ENCODE results near the gene NTRK3.

Gene NTRK3

DNA sequence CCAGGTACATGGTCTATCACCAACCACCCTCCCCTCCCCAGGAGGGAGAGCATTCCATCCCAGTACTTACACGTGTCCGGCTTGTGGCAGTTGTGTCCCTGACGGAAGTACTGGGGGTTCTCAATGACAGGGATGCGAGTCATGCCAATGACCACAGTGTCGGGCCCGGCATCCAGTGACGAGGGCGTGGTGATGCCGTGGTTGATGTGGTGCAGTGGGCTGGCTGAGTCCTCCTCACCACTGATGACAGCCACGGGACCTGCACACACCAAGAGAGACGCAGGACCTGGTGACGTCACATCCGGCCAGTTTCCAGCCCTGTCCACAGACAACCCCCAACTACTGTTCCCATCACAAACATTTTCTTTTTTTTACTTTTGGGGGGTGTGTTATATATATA is 223.8 kb downstream of the NTRK3 start:
- TF ChIP-seq, protein P1, sequence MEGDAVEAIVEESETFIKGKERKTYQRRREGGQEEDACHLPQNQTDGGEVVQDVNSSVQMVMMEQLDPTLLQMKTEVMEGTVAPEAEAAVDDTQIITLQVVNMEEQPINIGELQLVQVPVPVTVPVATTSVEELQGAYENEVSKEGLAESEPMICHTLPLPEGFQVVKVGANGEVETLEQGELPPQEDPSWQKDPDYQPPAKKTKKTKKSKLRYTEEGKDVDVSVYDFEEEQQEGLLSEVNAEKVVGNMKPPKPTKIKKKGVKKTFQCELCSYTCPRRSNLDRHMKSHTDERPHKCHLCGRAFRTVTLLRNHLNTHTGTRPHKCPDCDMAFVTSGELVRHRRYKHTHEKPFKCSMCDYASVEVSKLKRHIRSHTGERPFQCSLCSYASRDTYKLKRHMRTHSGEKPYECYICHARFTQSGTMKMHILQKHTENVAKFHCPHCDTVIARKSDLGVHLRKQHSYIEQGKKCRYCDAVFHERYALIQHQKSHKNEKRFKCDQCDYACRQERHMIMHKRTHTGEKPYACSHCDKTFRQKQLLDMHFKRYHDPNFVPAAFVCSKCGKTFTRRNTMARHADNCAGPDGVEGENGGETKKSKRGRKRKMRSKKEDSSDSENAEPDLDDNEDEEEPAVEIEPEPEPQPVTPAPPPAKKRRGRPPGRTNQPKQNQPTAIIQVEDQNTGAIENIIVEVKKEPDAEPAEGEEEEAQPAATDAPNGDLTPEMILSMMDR (conservative IDR thresholded peaks at IDR 0.05) = no peak
- no peak overlapping the region for H3K27ac ChIP-seq

DNA sequence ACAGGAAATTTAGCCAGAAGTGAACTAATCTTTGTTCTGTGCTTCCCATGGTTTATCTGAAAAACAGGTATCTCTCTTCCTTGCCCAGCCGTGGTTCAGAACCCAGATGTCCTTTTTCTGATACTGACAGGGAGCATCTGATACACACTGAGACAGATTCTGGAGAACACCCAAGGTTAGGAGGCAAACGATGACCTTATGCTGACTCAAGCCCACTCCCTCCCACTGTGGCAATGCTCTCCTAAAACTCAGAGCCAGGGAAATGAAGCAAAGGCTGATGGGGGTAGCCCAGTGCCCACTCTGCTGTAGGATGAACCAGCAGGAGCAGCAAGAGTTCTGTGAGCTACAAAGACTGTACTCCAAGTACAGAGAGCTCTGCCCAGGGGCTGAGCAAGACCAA is 225.1 kb downstream of the NTRK3 start:
- TF ChIP-seq, protein P1 (conservative IDR thresholded peaks at IDR 0.05) = no peak
- no peak overlapping the region for H3K27ac ChIP-seq

DNA sequence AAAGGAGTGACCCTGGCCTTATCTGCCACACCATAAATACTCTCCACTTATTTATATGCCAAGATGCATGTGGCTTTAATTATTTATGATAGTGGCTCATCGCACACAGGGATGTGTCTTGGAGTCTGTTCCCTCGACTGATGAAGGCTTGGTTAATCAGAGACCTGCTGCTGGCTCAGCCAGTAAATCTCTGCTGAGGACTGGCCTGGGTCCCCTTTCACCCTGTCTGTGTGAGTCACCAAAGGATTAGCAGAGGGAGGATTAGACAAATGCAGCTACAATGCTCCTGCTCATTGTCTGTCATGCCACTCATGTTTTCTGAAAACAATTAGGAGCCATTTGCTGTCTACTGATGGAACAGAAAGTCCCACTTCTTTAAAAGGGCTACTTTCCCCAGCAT is 226.8 kb downstream of the NTRK3 start:
- H3K27ac ChIP-seq = no peak overlapping the region
- TF ChIP-seq, protein P1 (conservative IDR thresholded peaks at IDR 0.05) = no peak

DNA sequence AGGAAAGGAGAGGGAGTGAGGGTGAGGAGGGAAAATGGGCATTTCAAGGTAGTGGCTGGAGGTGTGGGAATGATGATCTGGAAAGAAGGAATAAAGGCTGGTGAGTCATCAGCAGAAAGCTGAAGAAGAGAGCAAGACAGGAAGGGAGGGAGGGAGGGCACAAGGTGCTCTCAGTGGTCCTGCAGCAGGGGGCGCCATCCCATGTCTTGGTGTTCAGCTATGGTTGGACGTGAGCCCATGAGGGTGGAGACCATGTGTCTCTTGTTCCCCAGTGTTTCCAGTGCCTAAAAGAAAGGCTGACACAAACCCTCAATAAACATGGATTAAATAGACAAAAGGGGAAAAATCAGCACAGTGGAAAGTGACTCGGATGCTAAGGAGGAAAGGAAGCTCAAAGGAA is 228.5 kb downstream of the NTRK3 start:
- TF ChIP-seq, protein P1 (conservative IDR thresholded peaks at IDR 0.05) = no peak

DNA sequence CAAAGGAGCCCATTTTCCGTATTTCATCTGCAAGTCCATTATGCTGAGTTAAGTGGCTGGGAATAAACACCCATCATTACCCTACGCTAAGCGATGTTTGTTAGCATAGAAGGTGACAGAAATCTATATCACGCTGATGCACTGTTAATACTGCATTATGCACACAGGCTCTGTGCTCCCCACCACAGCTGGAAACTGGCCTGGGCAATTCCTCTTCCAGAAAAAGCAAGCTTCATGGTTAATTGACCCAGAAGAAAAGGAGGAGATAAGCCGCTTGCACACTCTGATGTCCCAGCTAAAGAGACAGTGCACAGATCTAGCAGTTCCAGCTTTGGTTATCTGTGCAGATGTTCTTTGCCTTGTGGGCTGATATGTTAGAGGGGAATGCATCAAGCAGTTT is 232.6 kb downstream of the NTRK3 start:
- TF ChIP-seq, protein P1 (conservative IDR thresholded peaks at IDR 0.05) = no peak
- H3K27ac ChIP-seq = no peak overlapping the region

More for the DNA sequence above, 228.5 kb downstream of the NTRK3 start:
- no peak overlapping the region for H3K27ac ChIP-seq

DNA sequence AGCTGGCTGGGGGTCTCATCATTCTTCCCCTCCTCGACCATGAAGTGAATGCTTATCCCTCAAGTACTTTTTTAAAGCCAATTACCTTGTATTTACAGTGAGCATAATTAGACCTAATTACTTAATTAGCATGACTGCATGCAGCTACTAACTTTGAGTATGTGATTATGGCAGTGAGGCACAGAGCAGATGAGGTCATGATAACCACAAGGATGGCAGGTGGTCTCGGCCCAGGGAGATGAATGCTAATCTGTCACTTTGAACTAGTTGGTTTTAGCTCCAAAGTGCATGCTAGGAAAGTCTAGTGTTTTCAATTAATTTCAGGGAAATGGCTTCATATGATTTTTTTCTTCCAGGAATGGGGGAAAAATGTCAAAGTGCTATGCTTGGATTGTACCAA is 233.8 kb downstream of the NTRK3 start:
- no peak overlapping the region for H3K27ac ChIP-seq
- TF ChIP-seq, protein P1 (conservative IDR thresholded peaks at IDR 0.05) = no peak

DNA sequence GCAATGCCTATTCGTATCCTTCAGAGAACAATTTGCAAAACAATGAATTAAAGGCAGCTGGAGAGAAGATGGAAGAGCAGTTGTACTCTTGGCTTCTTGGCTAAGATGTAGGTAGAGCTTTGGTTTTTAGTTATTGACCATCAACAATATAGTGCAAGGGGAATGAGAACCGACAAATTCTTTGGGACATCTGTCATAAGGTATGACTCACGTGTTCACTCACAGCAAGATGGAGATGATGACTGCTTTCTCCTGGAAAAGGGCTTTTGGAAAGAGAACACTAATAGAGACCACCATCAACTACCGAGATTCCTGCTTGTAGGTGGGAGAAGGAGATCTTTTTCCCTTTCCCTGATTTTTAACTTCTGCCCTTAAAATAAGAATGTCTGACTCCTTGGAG is 234.9 kb downstream of the NTRK3 start:
- TF ChIP-seq, protein P1 (conservative IDR thresholded peaks at IDR 0.05) = no peak
- no peak overlapping the region for H3K27ac ChIP-seq

DNA sequence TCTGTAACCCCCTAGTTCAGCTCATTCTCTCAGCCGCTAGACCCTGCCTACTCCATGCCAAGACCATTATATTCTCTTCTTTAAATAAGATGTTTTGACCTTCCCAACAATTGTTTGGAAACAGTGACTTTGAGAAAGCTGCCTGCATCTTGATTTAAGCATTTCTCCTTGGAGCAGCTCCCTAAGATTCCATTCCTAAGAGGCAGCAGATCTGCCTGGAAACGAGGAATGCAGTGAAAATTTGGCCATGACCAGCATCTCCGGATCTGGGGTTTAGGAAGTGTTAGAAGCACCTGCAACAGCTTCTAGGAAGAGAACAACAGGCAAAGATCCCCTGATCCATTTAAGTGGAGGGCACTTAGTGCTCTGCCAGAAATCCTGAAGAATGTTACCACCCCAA is 235.7 kb downstream of the NTRK3 start:
- no peak overlapping the region for H3K27ac ChIP-seq
- TF ChIP-seq, protein P1 (conservative IDR thresholded peaks at IDR 0.05) = no peak

Data from VCaP (cell line).